PC-3 (cell line): ENCODE results near the gene AP3S2. TPM values are rescaled to one million over a fixed set of nuclear protein-coding genes. Genes with fewer than 3 reads are reported as not detected.

Experiments
- ATAC-seq: fragments of 200-7000 bp; cut with Tn5 transposase; 2 replicates; pipeline ENCODE4 v1.9.1; 2020; ENCODE audit warnings: mild to moderate bottlenecking, moderate library complexity
- BruUV-seq: library from RNA; stranded (reverse); fragments of 400-500 nt; replicated peaks from 2 replicates; lab custom pipeline; 2021; lab: Mats Ljungman, UMichigan
- CTCF ChIA-PET: fragments of 300-600 bp; sonication (Branson Sonifier 250); formaldehyde crosslinking; loops from one replicate; lab custom pipeline; 2022; ENCODE audit warnings: antibody characterized with exemption; lab: Charles Lee
- POLR2A ChIA-PET: fragments of 300-600 bp; sonication (Branson Sonifier 250); formaldehyde crosslinking; loops from one replicate; lab custom pipeline; 2022; ENCODE audit warnings: antibody characterized with exemption; ENCODE audit not compliant: unreplicated experiment; lab: Charles Lee
- DNase-seq: peaks from one replicate; pipeline ENCODE4 v3.0.0-alpha.2; 2015
- H2AFZ ChIP-seq: fragments of 300-600 bp; sonication (generic); 2 replicates; pipeline ENCODE4 v1.6.0; 2016; ENCODE audit warnings: antibody characterized with exemption, low read length
- H3F3A ChIP-seq: fragments of 300-600 bp; sonication (generic); one replicate; pipeline ENCODE4 v1.6.0; 2017; ENCODE audit warnings: antibody characterized with exemption, low read length, control low read depth, mild to moderate bottlenecking; ENCODE audit not compliant: unreplicated experiment
- H3K27ac ChIP-seq: fragments of 300-600 bp; sonication (generic); 2 replicates; pipeline ENCODE4 v1.5.1; 2016; ENCODE audit warnings: mild to moderate bottlenecking, low read length
- H3K27me3 ChIP-seq: fragments of 300-600 bp; sonication (generic); 2 replicates; pipeline ENCODE4 v1.6.1; 2016; ENCODE audit warnings: low read length, mixed read lengths
- H3K36me3 ChIP-seq: fragments of 300-600 bp; sonication (generic); 2 replicates; pipeline ENCODE4 v1.6.1; 2016; ENCODE audit warnings: low read depth, mixed run types, low read length, mixed read lengths
- H3K4me1 ChIP-seq: fragments of 300-600 bp; sonication (generic); 2 replicates; pipeline ENCODE4 v1.5.1; 2016; ENCODE audit warnings: low read length; ENCODE audit not compliant: insufficient read depth
- H3K4me2 ChIP-seq: fragments of 300-600 bp; sonication (generic); 2 replicates; pipeline ENCODE4 v1.6.0; 2016; ENCODE audit warnings: low read length
- H3K4me3 ChIP-seq: fragments of 300-600 bp; sonication (generic); 2 replicates; pipeline ENCODE4 v1.5.1; 2016; ENCODE audit warnings: mild to moderate bottlenecking, low read length, mixed read lengths
- H3K79me2 ChIP-seq: fragments of 300-600 bp; sonication (generic); 2 replicates; pipeline ENCODE4 v1.6.1; 2017; ENCODE audit warnings: low read length, mixed read lengths
- H3K9ac ChIP-seq: fragments of 300-600 bp; sonication (generic); 2 replicates; pipeline ENCODE4 v1.6.0; 2016; ENCODE audit warnings: mild to moderate bottlenecking, low read length
- H3K9me2 ChIP-seq: fragments of 300-600 bp; sonication (generic); replicated peaks from 2 replicates; pipeline ENCODE4 v1.6.1; 2016; ENCODE audit warnings: mixed run types, low read length, mixed read lengths
- H3K9me3 ChIP-seq: fragments of 300-600 bp; sonication (generic); 2 replicates; pipeline ENCODE4 v1.6.1; 2016; ENCODE audit warnings: low read length, mixed read lengths
- H4K20me1 ChIP-seq: fragments of 300-600 bp; sonication (generic); 2 replicates; pipeline ENCODE4 v1.6.1; 2016; ENCODE audit warnings: low read length, mixed read lengths
- CTCF ChIP-seq: fragments of 300-600 bp; sonication (generic); conservative IDR thresholded peaks from 2 replicates; pipeline ENCODE4 v1.5.1; 2017; ENCODE audit warnings: antibody characterized with exemption, low read depth, mild to moderate bottlenecking, low read length
- EZH2 ChIP-seq: fragments of 300-600 bp; sonication (generic); IDR thresholded peaks from one replicate; pipeline ENCODE4 v1.6.1; 2017; ENCODE audit warnings: antibody characterized with exemption, mild to moderate bottlenecking, low read length; ENCODE audit not compliant: unreplicated experiment
- EZH2phosphoT487 ChIP-seq: fragments of 300-600 bp; sonication (generic); IDR thresholded peaks from 2 replicates; pipeline ENCODE4 v1.6.1; 2018; ENCODE audit warnings: mild to moderate bottlenecking, antibody characterized with exemption, low read length, borderline replicate concordance
- intact Hi-C: fragments of 100-400 bp; cut with micrococcal nuclease; formaldehyde crosslinking; loops from 2 replicates; pipeline ENCODE4 v1.9.0; 2023
- total RNA-seq: library from RNA; depleted of rRNA; stranded (reverse); fragments of >200 nt; gene quantifications from 2 replicates; pipeline ENCODE4 v1.2.3, GENCODE V29; 2014

The AP3S2 gene
- total RNA-seq, 1 experiment from 2014 or later, result 18.8 TPM

- Histone ChIP-seq H3K4me3 (no peak overlapping the region), H3F3A (peaks cover 7% of the 10 kb centered on the region), H3K27ac (no peak overlapping the region), H3K4me1 (peaks cover 70% of the 10 kb centered on the region), H3K79me2 (0 out of 2 replicates have a peak, but pooled peaks cover 8% of the 10 kb centered on the region), H3K27me3 (no peaks in the 10 kb centered on the region), H3K9me3 (no peaks in the 10 kb centered on the region), H4K20me1 (no peaks in the 10 kb centered on the region), H3K4me2 (no peak overlapping the region), H3K36me3 (no peaks in the 10 kb centered on the region), H3K9ac (no peak overlapping the region), H3K9me2 (no peaks in the 10 kb centered on the region), H2AFZ (no peak overlapping the region)
- no TSS peak for BruUV-seq
- DNase-seq, result no peak
- ATAC-seq, result no peak
- ChIA-PET CTCF (no interaction called here), POLR2A (no interaction called here)
- intact Hi-C loops, result no loop called here
- no peak for TF ChIP-seq EZH2
- TF ChIP-seq EZH2phosphoT487, result no peak
These were observed 66.8 kb downstream of the AP3S2 start for GRCh38 chr15:89826671-89827655.

- Histone ChIP-seq H3K9ac (no peak overlapping the region), H3K79me2 (0 out of 2 replicates have a peak, but pooled peaks cover 8% of the 10 kb centered on the region), H3K36me3 (no peaks in the 10 kb centered on the region), H3F3A (peaks cover 15% of the 10 kb centered on the region), H3K9me2 (no peaks in the 10 kb centered on the region), H2AFZ (no peak overlapping the region), H3K4me3 (no peak overlapping the region), H3K27me3 (no peaks in the 10 kb centered on the region), H4K20me1 (no peaks in the 10 kb centered on the region), H3K9me3 (no peaks in the 10 kb centered on the region), H3K4me2 (no peak overlapping the region), H3K4me1 (peaks cover 74% of the 10 kb centered on the region), H3K27ac (0 out of 2 replicates have a peak overlapping the region, but pooled peaks have one; percentile 100)
- POLR2A ChIA-PET, result no interaction called here
- TF ChIP-seq EZH2 (no peak), EZH2phosphoT487 (no peak), CTCF (no peak)
- intact Hi-C loops, result no loop called here
- DNase-seq (no peak), ATAC-seq (no peak)
- no TSS peak for BruUV-seq
- CTCF ChIA-PET, result no interaction called here
These were observed 68.4 kb downstream of the AP3S2 start for GRCh38 chr15:89825271-89825940.

- no peak overlapping the region for H2AFZ ChIP-seq
- no peak for DNase-seq
- H3K9ac ChIP-seq, result peak overlapping the region; percentile 91
- POLR2A ChIA-PET, result no interaction called here
- BruUV-seq, result no TSS peak
- H3K9me3 ChIP-seq, result no peaks in the 10 kb centered on the region
- H3K4me1 ChIP-seq, result peaks cover 72% of the 10 kb centered on the region
- H3K36me3 ChIP-seq, result no peaks in the 10 kb centered on the region
- no peak overlapping the region for H3K4me2 ChIP-seq
- intact Hi-C loops, result no loop called here
- no peak for ATAC-seq
- H3K9me2 ChIP-seq, result no peaks in the 10 kb centered on the region
- H3F3A ChIP-seq, result peaks cover 15% of the 10 kb centered on the region
- H3K79me2 ChIP-seq, result 0 out of 2 replicates have a peak, but pooled peaks cover 8% of the 10 kb centered on the region
- H3K4me3 ChIP-seq, result no peak overlapping the region
- CTCF ChIA-PET, result no interaction called here
- TF ChIP-seq EZH2 (no peak), EZH2phosphoT487 (no peak), CTCF (no peak)
- H4K20me1 ChIP-seq, result no peaks in the 10 kb centered on the region
- peak overlapping the region; percentile 100 for H3K27ac ChIP-seq
- H3K27me3 ChIP-seq, result no peaks in the 10 kb centered on the region
These were observed 69.3 kb downstream of the AP3S2 start for GRCh38 chr15:89824607-89824867.
